DOHH2 (cell line): Measurements from ENCODE around the gene CYP26A1.

ENCODE experiments used
- EZH2phosphoT487 ChIP-seq: fragments of 200-600 bp; sonication (generic); IDR thresholded peaks from 2 replicates; pipeline ENCODE4 v1.6.1; 2017; ENCODE audit warnings: borderline replicate concordance, mild to moderate bottlenecking, antibody characterized with exemption, low read length, moderate library complexity, mixed read lengths
- TF ChIP-seq, protein P1 (sequence below): fragments of 200-600 bp; sonication (generic); IDR thresholded peaks from one replicate; pipeline ENCODE4 v1.5.1; 2014; ENCODE audit warnings: antibody characterized with exemption, mild to moderate bottlenecking, low read depth, low read length; ENCODE audit not compliant: poor library complexity, severe bottlenecking

DNA sequence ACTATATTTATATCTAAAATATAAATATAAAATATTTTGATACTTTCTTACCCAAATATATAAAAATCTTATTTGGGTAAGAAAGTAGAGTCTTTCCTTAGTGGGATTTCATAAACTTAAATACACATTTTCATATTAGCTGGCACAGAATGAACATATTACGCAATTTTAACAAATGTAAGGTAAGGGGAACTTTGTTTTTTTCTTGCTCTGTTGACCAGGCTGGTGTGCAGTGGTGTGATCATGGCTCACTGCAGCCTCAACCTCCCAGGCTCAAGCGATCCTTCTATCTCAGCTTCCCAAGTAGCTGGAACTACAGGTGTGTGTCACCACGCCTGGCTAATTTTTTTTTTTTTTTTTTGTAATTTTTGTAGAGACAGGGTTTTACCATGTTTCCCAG, 18.3 kb downstream of the CYP26A1 start:
- TF ChIP-seq, protein P1, sequence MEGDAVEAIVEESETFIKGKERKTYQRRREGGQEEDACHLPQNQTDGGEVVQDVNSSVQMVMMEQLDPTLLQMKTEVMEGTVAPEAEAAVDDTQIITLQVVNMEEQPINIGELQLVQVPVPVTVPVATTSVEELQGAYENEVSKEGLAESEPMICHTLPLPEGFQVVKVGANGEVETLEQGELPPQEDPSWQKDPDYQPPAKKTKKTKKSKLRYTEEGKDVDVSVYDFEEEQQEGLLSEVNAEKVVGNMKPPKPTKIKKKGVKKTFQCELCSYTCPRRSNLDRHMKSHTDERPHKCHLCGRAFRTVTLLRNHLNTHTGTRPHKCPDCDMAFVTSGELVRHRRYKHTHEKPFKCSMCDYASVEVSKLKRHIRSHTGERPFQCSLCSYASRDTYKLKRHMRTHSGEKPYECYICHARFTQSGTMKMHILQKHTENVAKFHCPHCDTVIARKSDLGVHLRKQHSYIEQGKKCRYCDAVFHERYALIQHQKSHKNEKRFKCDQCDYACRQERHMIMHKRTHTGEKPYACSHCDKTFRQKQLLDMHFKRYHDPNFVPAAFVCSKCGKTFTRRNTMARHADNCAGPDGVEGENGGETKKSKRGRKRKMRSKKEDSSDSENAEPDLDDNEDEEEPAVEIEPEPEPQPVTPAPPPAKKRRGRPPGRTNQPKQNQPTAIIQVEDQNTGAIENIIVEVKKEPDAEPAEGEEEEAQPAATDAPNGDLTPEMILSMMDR, result no peak
- no peak for TF ChIP-seq EZH2phosphoT487
